COR-L47 (cell line): Measurements from ENCODE around the gene SLC6A6.

ENCODE experiments used
- DNase-seq: peaks from one replicate; lab custom pipeline; 2025; lab: John Stamatoyannopoulos, UW

The SLC6A6 gene

GRCh38 chr3:14487821-14488220 is 85.4 kb downstream of the SLC6A6 start:
- DNase-seq, result no peak

GRCh38 chr3:14488286-14489041 is 86.1 kb downstream of the SLC6A6 start:
- no peak for DNase-seq

DNA sequence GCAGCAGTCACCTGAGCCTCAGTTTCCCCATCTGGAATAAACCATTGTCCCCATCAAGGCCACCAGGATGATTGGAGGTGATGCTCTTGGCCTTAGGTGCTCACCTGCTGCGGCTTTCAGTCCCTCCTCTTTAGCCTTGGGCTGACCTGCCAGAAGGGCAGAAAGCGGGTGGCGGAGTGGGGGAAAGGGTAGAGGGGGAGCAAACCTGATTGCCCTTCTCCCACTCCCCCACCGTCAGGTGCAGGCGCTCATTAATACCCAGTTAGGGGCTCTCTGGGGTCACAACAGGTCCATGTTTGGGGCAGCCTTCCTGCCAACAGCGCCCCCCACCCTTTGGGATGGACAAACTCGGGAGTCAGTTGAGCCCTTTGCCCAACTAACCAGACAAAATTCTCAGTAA is 87.2 kb downstream of the SLC6A6 start:
- no peak for DNase-seq

DNA sequence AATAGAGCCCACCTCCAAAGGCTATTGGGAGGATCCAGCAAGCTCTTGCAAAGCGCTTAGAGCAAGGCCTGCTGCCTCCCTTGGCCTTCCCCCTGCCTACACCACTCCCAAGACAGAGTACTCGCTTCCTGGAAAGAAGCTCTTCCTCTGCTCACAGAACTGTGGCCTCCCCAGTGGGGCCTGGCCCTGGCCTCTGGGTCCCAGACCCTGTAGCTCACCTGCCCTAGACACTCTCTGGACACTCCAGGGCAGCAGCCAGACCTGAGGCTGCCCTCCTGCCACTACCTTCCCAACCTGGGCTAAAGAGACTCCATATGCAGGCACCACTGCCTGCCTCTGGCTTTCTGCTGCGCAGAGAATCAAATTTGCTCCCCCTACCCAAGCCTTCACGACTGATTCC is 87.8 kb downstream of the SLC6A6 start:
- no peak for DNase-seq

- DNase-seq, result no peak
Measured at GRCh38 chr3:14490831-14491230, 88.4 kb downstream of the SLC6A6 start.

- DNase-seq, result no peak
Measured at GRCh38 chr3:14491396-14492190, 89.2 kb downstream of the SLC6A6 start.

GRCh38 chr3:14492948-14493881 is 90.8 kb downstream of the SLC6A6 start:
- DNase-seq, result no peak

- DNase-seq, result no peak
Measured at GRCh38 chr3:14494279-14494972, 92.0 kb downstream of the SLC6A6 start.

DNA sequence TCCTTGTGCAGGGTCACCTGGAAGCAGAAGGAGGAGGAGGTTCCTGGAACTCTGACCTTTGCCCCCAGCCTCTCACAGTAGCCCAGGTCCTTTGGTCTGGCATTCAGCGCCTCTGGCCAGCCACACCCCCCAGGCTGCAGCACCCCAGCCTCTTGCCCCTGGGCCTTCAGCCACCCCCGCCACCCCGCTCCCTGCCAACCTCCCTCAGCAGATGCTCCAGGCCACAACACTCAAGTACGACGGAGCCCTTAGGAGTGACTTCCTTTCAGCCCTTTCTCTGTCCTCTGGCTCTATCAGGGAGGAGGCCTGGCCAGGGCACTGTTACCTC is 92.5 kb downstream of the SLC6A6 start:
- DNase-seq, result no peak

- DNase-seq, result no peak
Measured at GRCh38 chr3:14496351-14496750, 93.9 kb downstream of the SLC6A6 start.

DNA sequence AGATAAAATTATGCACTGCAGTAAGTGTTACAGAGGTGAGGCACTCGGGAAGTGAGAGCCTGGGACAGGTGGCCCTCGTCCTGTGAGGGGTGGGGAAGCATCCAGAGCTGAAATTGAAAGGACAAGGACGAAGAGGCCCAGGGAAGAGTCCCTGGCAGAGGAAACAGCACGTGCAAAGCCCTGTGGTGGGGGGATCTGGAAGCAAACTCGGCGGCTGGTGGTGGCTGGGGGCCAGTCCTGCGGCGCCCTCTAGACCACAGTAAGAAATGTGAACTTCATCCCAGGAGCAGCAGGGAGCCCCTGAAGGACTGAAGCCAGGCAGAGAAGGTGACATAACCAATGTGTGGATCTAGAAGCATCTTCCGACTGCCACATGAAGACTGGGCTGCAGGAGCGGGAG is 94.9 kb downstream of the SLC6A6 start:
- no peak for DNase-seq

DNA sequence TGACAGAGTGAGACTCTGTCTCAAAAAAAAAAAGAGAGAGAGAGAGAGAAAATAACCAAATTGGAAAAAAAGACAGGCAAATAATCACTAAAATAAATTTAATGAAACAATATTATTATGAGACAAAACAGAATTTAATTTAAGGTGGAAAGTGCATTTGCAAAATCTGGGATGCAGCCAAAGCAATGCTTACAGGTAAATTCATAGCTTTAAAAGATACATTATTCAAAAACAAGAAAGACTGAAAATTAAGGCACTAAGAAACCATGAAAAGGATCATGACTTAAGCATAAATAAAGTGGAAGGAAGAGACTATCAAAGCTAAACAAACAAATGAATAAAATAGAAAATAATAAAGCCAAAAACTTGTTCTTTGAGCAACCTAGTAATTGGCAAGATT is 100.1 kb downstream of the SLC6A6 start:
- DNase-seq, result no peak

DNA sequence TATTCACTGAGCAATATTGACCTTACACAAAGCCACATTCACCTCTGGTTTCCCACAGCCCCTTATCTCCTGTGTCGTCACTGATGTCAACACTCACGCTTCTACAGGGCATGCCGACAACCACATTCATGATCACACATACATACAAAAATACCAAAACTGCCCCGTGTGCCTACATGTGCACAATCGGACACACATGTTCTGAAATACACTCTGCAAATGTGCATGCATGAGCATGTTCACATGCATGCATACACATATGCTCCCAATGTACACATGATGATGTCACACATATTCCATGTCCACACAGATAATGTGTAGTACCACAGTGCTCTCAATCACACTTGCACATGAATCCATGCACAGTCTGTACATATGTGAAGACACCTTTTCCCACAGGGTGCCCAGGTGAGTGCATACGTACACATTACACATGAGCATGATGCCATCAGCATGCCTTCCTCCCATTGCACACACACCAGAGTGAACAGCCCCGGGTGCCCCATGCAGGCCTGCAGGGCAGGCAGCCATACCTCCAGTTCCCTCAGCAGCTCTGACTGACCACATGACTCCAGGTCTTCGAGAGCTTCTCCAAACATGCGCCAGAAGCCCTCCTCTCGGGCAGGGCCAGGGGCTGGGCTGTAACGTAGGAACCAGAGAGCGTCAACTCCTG is 100.8 kb downstream of the SLC6A6 start:
- no peak for DNase-seq

DNA sequence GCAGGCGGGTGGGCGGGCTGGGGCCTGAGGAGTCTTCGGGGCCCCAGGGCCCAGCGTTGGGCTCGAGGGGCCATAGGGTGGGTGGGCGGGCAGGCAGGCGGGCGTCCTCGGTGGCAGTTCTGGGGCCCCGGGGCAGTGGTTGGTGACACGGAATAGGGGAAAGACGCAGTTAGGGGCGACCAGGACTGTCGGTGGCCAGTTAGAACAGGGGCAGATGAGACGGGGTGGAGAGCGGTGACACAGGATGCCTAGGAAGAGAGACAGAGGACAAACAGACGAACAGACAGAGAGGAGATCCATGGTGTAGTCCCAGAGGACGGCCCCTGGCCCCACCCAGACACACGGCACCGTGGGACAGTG is 101.3 kb downstream of the SLC6A6 start:
- DNase-seq, result no peak

DNA sequence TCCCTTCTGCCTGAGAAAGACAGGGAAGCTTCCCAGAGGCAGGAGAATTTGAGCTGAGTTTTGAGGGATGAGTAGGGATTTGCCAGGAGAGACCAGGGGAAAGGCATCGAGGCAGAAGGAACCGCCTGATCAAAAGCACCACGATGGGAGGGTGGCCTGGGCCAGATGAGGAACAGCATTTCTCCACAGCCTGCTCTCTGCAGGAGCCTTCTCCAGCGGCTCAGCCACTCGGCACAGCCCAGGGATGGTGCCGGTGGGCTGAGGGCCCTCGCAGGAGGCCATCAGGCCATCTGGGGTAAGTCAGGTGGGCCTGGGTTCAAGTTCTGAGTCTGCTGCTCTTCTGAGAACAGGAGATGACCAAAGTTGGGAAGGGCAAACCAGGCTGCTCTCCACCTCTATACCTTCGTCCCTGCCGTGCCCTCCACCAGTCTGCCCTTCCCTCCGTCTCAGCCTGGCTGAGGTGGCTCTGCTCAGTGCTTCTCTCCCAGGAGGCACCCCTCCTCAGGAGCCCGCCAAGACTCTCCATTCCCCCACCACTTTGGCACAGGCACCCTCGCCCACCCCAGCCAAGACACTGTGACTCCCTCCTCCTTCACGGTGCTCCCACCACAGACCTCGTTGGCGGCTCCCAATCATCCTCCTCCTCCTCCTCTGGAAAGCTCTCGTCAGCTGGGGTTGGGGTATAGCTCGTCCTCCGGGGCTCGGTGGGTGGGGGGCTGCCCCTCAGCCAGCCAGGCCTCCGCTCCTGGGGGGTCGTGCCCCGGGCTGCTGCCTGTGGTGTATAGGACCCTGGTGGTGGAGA is 102.8 kb downstream of the SLC6A6 start:
- DNase-seq, result no peak

GRCh38 chr3:14505803-14506500 is 103.5 kb downstream of the SLC6A6 start:
- no peak for DNase-seq

- DNase-seq, result no peak
Measured at GRCh38 chr3:14506626-14507304, 104.4 kb downstream of the SLC6A6 start.

GRCh38 chr3:14507305-14507741 is 104.9 kb downstream of the SLC6A6 start:
- DNase-seq, result no peak

GRCh38 chr3:14507757-14508504 is 105.5 kb downstream of the SLC6A6 start:
- DNase-seq, result no peak
